SHP77 treated with DMSO at 0.1 percent for 48 hours (cell line): Measurements from ENCODE around the gene WIF1.

ENCODE experiments used
- DNase-seq: peaks from one replicate; lab custom pipeline; 2025; lab: John Stamatoyannopoulos, UW

The WIF1 gene

GRCh38 chr12:65121049-65121955 lies at the start of gene WIF1:
Gene WIF1, minus strand, starts transcription at chr12:65121305. Its CDS starts 114 bp downstream, at chr12:65121191.
- DNase-seq = no peak

GRCh38 chr12:65170209-65170881 lies 49.2 kb upstream of the WIF1 start:
- DNase-seq = peak; percentile 4

GRCh38 chr12:65169320-65170208 lies 48.5 kb upstream of the WIF1 start, which contains the start of gene LEMD3:
Gene LEMD3, plus strand, starts transcription at chr12:65169583. Its CDS starts 14 bp downstream, at chr12:65169597.
- peak; percentile 78 for DNase-seq

GRCh38 chr12:65168681-65169319 lies 47.7 kb upstream of the WIF1 start:
- no peak for DNase-seq

- DNase-seq = no peak
Measured at GRCh38 chr12:65164774-65165173, 43.7 kb upstream of the WIF1 start.

- no peak for DNase-seq
Measured at GRCh38 chr12:65164244-65164643, 43.1 kb upstream of the WIF1 start.

- DNase-seq = no peak
Measured at GRCh38 chr12:65162609-65163008, 41.5 kb upstream of the WIF1 start.

GRCh38 chr12:65157091-65157490 lies 36.0 kb upstream of the WIF1 start:
- DNase-seq = no peak

- DNase-seq = no peak
Measured at GRCh38 chr12:65156366-65156841, 35.3 kb upstream of the WIF1 start.

GRCh38 chr12:65155784-65156183 lies 34.7 kb upstream of the WIF1 start:
- no peak for DNase-seq

- DNase-seq = no peak
Measured at GRCh38 chr12:65152596-65152995, 31.5 kb upstream of the WIF1 start.

GRCh38 chr12:65152012-65152411 lies 30.9 kb upstream of the WIF1 start:
- DNase-seq = no peak

GRCh38 chr12:65147312-65147905 lies 26.3 kb upstream of the WIF1 start:
- no peak for DNase-seq

- no peak for DNase-seq
Measured at GRCh38 chr12:65140738-65141137, 19.6 kb upstream of the WIF1 start.

GRCh38 chr12:65139389-65139788 lies 18.3 kb upstream of the WIF1 start:
- no peak for DNase-seq

GRCh38 chr12:65133879-65134278 lies 12.8 kb upstream of the WIF1 start:
- no peak for DNase-seq

GRCh38 chr12:65126482-65126881 lies 5.4 kb upstream of the WIF1 start:
- no peak for DNase-seq

- DNase-seq = no peak
Measured at GRCh38 chr12:65125975-65126374, 4.9 kb upstream of the WIF1 start.

GRCh38 chr12:65125247-65125646 lies 4.1 kb upstream of the WIF1 start:
- no peak for DNase-seq

GRCh38 chr12:65123435-65124063 lies 2.4 kb upstream of the WIF1 start:
- no peak for DNase-seq

- no peak for DNase-seq
Measured at GRCh38 chr12:65122703-65123102, 1.6 kb upstream of the WIF1 start.
